ENCODE measurements around the gene CRYL1.

The CRYL1 gene

DNA sequence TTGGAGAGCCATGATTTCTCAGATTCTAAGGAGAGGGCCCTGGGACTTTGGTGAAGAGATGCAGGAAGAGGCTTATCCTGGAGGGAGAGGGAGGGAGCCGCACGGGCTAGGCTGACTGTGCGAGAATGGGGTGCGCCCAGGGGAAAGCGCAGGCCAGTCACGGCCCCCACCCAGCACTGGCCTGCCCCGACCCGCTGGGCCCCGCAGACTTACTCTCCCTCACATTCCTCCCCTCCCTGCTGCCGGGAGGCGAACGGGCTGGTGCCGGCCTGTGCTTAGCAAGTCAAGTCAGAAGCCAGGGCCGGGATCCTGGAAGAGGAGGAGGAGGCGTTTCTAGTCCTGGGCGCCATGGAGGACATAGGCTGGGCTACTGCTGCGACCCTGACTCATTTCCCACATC, 120.0 kb downstream of the CRYL1 start:
- no peaks in the 10 kb centered on the region for H3K4me1 ChIP-seq (ENCODE audit: control insufficient read depth, insufficient read depth, low read length)
- no peaks in the 10 kb centered on the region for H3K36me3 ChIP-seq (ENCODE audit: control insufficient read depth in 2 of 2, insufficient read depth in 1 of 2, low read length in 2 of 2)
- no peak for TF ChIP-seq ZNF280C (tag by site-specific recombination; IDR thresholded peaks at IDR 0.05)
- TF ChIP-seq ZNF449 (tag by site-specific recombination; IDR thresholded peaks at IDR 0.05), result no peak
- TF ChIP-seq SCRT1 (tag by site-specific recombination; IDR thresholded peaks at IDR 0.05; ENCODE audit: borderline replicate concordance), result no peak
- TF ChIP-seq EGR2 (tag by site-specific recombination; IDR thresholded peaks at IDR 0.05; ENCODE audit: low read depth), result no peak
- TF ChIP-seq ZSCAN23 (tag by site-specific recombination; IDR thresholded peaks at IDR 0.05), result no peak
- no peak for TF ChIP-seq ZBTB17 (tag by site-specific recombination; IDR thresholded peaks at IDR 0.05)
- TF ChIP-seq ZNF530 (tag by site-specific recombination; IDR thresholded peaks at IDR 0.05; ENCODE audit: low read depth), result no peak
- TF ChIP-seq OSR2 (tag by site-specific recombination; IDR thresholded peaks at IDR 0.05), result no peak
- TF ChIP-seq ZNF626 (tag by site-specific recombination; IDR thresholded peaks at IDR 0.05), result no peak
- no peak for TF ChIP-seq PRDM1 (tag by site-specific recombination; IDR thresholded peaks at IDR 0.05)
- TF ChIP-seq, protein P1, sequence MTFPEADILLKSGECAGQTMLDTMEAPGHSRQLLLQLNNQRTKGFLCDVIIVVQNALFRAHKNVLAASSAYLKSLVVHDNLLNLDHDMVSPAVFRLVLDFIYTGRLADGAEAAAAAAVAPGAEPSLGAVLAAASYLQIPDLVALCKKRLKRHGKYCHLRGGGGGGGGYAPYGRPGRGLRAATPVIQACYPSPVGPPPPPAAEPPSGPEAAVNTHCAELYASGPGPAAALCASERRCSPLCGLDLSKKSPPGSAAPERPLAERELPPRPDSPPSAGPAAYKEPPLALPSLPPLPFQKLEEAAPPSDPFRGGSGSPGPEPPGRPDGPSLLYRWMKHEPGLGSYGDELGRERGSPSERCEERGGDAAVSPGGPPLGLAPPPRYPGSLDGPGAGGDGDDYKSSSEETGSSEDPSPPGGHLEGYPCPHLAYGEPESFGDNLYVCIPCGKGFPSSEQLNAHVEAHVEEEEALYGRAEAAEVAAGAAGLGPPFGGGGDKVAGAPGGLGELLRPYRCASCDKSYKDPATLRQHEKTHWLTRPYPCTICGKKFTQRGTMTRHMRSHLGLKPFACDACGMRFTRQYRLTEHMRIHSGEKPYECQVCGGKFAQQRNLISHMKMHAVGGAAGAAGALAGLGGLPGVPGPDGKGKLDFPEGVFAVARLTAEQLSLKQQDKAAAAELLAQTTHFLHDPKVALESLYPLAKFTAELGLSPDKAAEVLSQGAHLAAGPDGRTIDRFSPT (tag by site-specific recombination; IDR thresholded peaks at IDR 0.05), result no peak
- no peak for TF ChIP-seq IKZF3 (tag by site-specific recombination; IDR thresholded peaks at IDR 0.05)
- TF ChIP-seq ZNF423 (tag by site-specific recombination; IDR thresholded peaks at IDR 0.05), result no peak
- TF ChIP-seq ZNF561 (tag by site-specific recombination; IDR thresholded peaks at IDR 0.05; ENCODE audit: borderline replicate concordance), result no peak
- no peak for TF ChIP-seq OVOL3 (tag by site-specific recombination; IDR thresholded peaks at IDR 0.05)
- TF ChIP-seq ZNF473 (tag by site-specific recombination; IDR thresholded peaks at IDR 0.05), result no peak
- no peak for TF ChIP-seq ZNF138 (tag by site-specific recombination; IDR thresholded peaks at IDR 0.05; ENCODE audit: borderline replicate concordance)
- no peak for TF ChIP-seq ZNF341 (tag by site-specific recombination; IDR thresholded peaks at IDR 0.05; ENCODE audit: low read depth)
- H3K27ac ChIP-seq (ENCODE audit: extremely low read depth, low read depth, low read length), result no peak overlapping the region
- H3K4me3 ChIP-seq (ENCODE audit: low read depth, low read length), result no peak overlapping the region
- H3K9me3 ChIP-seq (ENCODE audit: control insufficient read depth, insufficient read depth, low read depth, low read length), result no peaks in the 10 kb centered on the region
- ChIA-PET POLR2A (no interaction called here), CTCF (interaction anchor here (0.7 kb wide), 1 partner anchor 238 kb away, joined by 5 read pairs; no protein-coding TSS in a partner anchor)

DNA sequence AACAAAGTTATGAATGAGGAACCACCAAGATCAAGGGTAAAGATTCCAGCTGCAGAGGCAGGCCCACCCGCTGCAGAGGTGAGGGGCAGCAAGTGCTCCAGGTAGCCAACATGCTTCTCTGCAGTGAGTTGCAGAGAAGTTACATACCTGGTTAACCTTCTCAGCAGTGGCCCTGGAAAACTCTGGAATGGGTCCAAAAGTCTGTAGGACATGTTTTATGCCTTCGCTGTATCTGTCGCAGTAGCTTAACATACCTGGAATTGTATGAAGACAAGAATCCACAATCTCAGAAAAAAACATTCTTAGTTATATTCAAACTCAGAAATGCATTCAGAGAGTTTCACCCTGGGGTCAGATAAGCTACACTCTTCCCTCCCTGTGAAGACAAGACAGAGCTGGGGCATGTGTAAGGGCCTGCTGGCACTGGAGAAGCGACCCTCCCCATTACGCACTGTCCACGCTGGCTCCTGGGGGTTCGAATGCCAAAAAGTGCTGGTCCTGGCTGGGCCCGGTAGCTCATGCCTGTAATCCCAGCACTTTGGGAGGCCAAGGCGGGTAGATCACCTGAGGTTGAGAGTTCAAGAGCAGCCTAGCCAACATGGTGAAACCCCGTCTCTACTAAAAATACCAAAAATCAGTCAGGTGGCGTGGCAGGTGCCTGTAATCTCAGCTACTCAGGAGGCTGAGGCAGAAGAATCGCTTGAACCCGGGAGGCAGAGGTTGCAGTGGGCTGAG, 121.0 kb downstream of the CRYL1 start:
- ChIA-PET CTCF (no interaction called here), POLR2A (no interaction called here)
- Histone ChIP-seq H3K4me1 (ENCODE audit: control insufficient read depth, insufficient read depth, low read length) (no peaks in the 10 kb centered on the region), H3K27ac (ENCODE audit: extremely low read depth, low read depth, low read length) (no peak overlapping the region), H3K9me3 (ENCODE audit: control insufficient read depth, insufficient read depth, low read depth, low read length) (no peaks in the 10 kb centered on the region), H3K4me3 (ENCODE audit: low read depth, low read length) (no peak overlapping the region), H3K36me3 (ENCODE audit: control insufficient read depth in 2 of 2, insufficient read depth in 1 of 2, low read length in 2 of 2) (no peaks in the 10 kb centered on the region)
- TF ChIP-seq ZNF366 (tag by site-specific recombination; conservative IDR thresholded peaks at IDR 0.05) (no peak), ZNF610 (tag by site-specific recombination; IDR thresholded peaks at IDR 0.05; ENCODE audit: borderline replicate concordance) (no peak), RBAK (tag by site-specific recombination; IDR thresholded peaks at IDR 0.05) (no peak), ZNF140 (tag by site-specific recombination; IDR thresholded peaks at IDR 0.05) (no peak), ZNF830 (tag by site-specific recombination; IDR thresholded peaks at IDR 0.05; ENCODE audit: low read depth) (no peak), EGR2 (tag by site-specific recombination; IDR thresholded peaks at IDR 0.05; ENCODE audit: low read depth) (no peak), SCRT2 (tag by site-specific recombination; IDR thresholded peaks at IDR 0.05) (no peak), ZNF510 (tag by site-specific recombination; IDR thresholded peaks at IDR 0.05; ENCODE audit: insufficient replicate concordance) (no peak), GFI1B (tag by site-specific recombination; IDR thresholded peaks at IDR 0.05) (no peak), ZBTB6 (tag by site-specific recombination; IDR thresholded peaks at IDR 0.05) (no peak)
